GM12892 (cell line): ENCODE data around the gene TMBIM1.
"Not testable (repeated sequence)": the region's sequence is repeated elsewhere in the genome, so short reads cannot be mapped to it uniquely, and the experiment has no call there.

ENCODE experiments used
- POLR2A ChIP-seq: IDR thresholded peaks from 2 replicates; pipeline ENCODE4 v1.6.1; 2011; ENCODE audit warnings: low read depth, low read length, control low read depth
- POLR2AphosphoS5 ChIP-seq: IDR thresholded peaks from 2 replicates; pipeline ENCODE4 v1.6.1; 2011; ENCODE audit warnings: low read depth, low read length, control low read depth

GRCh38 chr2:218311541-218312266 lies 19.4 kb upstream of the TMBIM1 start:
- not testable (repeated sequence) for TF ChIP-seq POLR2A, POLR2AphosphoS5
